Measurements from ENCODE around the gene AGPAT3.

The AGPAT3 gene

GRCh38 chr21:43925609-43926008, 60.6 kb downstream of the AGPAT3 start:
- no peak for DNase-seq

- no peak for DNase-seq
Measured at GRCh38 chr21:43926196-43926595, 61.2 kb downstream of the AGPAT3 start.

- no peak for DNase-seq
Measured at GRCh38 chr21:43927591-43928221, 62.7 kb downstream of the AGPAT3 start.

DNA sequence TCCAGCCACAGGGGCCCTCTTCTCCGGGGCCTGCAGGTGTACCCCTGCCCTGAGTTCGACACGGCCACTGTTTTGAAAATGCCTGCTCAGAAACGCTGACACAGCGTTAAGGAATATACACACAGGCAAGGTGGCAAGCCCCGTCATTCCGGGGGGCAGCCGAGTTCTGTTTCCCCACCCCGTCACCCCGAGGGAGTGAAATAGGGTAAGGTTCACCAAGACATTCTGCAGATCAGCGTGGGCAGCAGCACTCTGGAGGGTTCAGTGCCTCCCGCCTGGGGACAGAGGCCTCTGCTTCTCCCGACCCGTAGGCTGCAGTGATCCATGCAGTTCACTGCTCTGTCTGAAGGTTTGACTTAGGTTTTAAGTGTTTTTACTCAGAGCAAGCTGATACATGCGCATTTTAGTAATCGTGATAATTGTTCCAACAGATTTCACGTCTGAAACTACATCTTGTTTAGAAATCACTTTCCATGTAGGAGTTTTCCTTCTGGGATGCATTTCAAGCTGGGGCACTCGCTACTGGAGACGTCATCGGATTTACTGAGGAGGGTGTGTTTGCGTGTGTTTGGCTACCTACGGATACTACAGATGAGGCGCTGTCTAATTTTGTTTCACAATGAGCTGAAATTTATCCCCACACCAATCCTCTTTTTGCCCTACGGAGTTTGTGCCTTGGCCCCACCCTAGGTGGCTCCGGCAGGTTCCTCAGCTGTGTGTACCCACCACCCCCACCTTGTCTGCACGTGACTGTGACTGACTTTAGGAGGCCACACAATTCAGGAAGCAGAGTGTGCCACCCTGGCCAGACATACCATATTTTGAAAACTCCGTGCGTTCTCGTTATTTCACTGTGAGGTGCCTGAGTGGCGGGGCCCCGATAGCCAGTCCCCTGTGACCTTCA, 63.5 kb downstream of the AGPAT3 start:
- DNase-seq, result no peak

- DNase-seq, result no peak
Measured at GRCh38 chr21:43929217-43929971, 64.4 kb downstream of the AGPAT3 start.

- DNase-seq, result no peak
Measured at GRCh38 chr21:43930074-43930847, 65.2 kb downstream of the AGPAT3 start.

DNA sequence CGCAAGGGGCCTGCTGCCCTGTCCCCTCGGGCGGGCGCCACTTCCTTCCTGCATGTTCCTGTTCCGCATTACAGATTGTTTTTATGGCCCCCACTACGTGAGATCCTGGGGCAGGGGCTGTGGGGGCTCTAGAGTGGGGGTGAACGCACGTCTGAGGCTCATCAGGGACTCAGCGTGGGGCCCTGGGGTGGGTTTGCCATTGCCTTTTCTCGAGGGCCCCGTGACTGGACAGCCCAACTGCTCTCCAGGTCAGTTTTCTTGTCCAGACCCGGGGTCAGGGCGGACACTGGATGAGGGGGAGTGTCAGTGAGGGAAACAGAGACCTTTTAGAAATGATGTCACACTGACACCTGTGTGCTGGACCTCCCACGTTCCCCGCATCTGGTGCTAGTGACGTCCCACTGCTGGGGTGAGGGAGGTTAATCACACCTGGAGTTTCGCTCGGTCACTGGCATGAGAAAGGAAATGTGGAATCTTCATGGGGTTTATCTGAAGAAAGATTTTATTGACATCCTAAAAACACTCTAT, 65.9 kb downstream of the AGPAT3 start:
- no peak for DNase-seq

DNA sequence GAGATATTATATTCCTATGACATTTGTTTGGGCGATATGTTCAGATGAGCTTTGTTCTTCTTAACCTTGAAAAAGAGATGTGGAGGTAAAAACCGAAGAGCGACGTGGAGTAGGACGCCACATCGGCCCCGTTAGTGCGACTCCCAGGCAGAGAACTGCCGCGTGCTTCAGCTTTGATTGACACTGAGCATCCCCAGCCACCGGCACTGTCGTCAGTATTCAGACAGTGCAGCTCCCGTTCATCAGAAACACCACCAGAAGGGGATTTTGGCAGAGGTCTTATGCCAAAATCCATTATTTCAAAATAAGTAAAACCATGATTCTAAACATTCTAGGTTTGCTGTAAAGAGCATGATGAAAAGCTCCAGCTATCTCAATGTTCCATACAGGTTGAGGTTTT, 66.5 kb downstream of the AGPAT3 start:
- no peak for DNase-seq

GRCh38 chr21:43932005-43932404, 67.0 kb downstream of the AGPAT3 start:
- DNase-seq, result no peak

DNA sequence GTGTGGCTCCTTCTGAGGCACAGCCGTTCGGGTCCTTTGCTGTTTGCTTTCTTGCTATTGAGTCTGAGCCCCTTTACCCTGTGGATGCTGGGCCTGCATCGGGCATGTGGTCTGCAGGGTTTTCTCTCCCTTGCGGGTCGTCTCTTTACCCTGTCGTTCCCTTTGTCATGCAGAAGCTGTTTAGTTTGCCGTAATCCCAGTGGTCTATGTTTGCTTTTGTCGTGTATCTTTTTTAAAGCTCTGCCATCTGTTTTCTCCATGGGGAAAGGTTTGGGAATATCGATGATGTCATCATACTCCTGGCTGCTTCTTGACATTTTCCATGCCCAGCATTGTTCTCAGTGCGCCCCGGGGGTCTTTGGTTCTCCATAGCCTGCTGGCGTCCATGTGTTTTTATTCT, 68.2 kb downstream of the AGPAT3 start:
- DNase-seq, result no peak

- DNase-seq, result no peak
Measured at GRCh38 chr21:43933680-43934079, 68.7 kb downstream of the AGPAT3 start.

GRCh38 chr21:43934116-43934515, 69.1 kb downstream of the AGPAT3 start:
- DNase-seq, result no peak

DNA sequence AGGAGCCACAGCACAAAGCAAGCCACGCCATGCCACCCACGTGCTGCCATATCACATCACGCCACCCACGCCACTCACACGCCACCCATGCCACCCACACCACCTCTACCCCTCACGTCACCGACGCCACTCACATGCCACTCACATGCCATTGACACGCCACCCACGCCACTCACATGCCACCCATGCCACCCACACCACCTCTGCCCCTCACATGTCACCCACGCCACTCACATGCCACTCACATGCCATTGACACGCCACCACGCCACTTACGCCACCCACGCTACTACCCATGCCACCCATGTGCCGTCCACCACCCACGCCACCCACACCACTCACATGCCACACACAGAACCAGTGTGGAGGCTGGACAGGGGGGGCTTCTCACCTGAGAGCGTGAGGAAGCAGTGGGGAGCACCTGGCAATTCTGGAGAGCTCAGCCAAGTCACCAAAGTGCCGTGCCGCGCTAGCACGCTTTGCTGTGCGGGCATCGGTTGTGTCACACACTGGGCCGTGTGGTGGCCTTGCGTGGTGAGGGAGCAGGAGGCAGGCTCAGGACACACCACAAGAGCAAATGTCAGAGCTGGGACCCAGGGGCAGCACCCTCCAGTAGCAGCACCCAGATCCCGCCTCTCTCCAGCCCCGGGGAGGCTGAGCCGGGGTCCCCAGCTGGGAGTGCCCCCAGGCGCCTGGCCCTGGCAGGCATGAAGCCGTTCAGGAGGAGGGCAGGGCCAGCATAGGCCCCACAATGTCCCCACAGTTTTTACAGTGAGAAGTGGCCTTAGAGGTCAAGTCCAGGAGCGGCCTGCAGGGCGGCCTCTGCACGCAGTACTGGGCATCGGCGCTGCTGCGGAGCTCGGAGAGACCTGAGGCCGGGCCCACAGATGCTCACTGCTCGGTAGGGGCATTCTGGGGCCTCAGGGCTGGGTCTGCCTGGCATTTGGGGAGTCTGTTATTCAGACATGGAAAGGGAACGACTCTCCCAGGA, 70.0 kb downstream of the AGPAT3 start:
- DNase-seq, result no peak

DNA sequence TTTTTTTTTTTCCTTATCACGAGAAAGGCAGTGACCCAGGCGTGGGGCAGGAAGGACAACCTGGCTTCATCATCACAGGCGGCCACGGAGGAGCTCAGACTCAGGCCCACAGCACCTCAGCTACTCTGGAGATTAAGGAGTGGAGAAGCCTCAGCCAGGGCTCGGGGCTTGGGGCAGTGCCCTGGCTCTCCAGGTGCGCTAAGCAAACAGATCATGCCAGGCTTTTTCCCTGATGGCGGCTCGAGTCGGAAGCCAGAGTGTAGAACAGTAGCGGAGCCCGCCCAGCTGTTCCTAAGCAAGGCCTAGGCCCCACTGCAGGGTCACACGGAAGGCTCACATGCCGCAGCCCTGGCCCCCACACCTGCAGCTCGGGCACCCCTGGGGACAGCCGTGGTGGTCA, 70.7 kb downstream of the AGPAT3 start:
- DNase-seq, result no peak

GRCh38 chr21:43936247-43936967, 71.4 kb downstream of the AGPAT3 start:
- DNase-seq, result no peak

- DNase-seq, result no peak
Measured at GRCh38 chr21:43937051-43937832, 72.2 kb downstream of the AGPAT3 start.

DNA sequence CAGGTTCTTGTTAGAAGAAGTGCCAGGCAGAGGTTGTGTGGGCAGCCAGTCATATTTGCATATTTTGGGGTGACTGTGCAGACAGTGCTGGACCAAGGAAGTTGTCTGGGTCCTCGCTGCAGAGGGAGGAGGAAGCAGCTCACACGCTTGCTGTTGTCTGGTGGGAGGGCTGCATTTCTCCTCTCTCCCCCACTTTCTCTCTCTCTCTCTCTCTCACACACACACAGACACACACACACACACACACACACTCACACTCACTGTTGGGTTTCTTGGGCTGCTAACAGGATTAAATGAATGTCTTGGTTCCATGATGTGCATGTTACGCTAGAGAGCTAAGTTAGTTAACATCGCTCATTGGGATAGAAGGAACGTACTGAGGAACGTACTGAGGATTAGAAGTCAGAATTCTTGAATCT, 72.9 kb downstream of the AGPAT3 start:
- no peak for DNase-seq

DNA sequence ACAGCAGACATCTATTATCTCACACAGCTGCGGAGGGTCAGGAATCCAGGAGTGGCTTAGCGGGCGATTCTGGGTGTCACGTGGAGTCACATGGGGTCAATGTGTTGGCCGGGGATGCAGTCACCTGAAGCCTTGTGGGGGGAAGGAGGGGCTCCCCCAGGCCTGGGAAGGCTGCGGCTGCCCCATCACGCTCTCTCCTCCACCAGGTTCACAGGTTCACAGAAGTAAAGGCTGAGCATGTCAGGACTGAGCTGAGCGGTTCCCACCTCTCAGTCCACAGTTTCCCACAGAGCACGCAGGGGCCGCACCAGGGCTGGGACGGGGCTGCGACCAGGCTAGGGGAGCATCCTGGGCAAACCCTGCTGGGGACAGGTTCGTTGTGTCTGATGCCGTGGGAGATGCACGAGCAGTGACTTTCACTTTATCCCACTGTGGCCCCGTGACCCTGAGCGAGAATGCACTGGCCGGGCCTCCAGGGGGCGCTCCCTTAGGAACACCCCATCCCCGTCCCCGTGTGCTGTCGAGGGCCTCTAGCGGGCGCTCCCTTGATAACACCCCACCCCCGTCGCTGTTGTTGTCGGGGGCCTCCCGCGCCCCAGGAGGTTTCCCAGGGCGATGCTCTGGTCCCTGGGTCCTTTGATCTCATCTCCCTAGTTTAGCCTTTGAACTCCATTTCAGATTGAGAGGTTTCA, 73.9 kb downstream of the AGPAT3 start:
- DNase-seq, result peak; percentile 91

Measured in stimulated activated CD4-positive, alpha-beta T cell treated with anti-CD3 and anti-CD28 coated beads, Interleukin-4, amount 100 ng/mL, for 1 hour (primary cell).